Neural progenitor cell (in vitro differentiated cells): ENCODE results near the gene RASGRF2.

ENCODE experiments used
- EZH2 ChIP-seq: fragments of 200-600 bp; sonication (generic); IDR thresholded peaks from 2 replicates; pipeline ENCODE4 v1.6.1; 2017; ENCODE audit warnings: antibody characterized with exemption, mild to moderate bottlenecking, moderate library complexity
- EZH2phosphoT487 ChIP-seq: fragments of 200-600 bp; sonication (generic); IDR thresholded peaks from 2 replicates; pipeline ENCODE4 v1.6.1; 2017; ENCODE audit warnings: antibody characterized with exemption

GRCh38 chr5:80978772-80979317 lies 18.7 kb downstream of the RASGRF2 start:
- TF ChIP-seq EZH2 (no peak), EZH2phosphoT487 (no peak)
